H1 (cell line): Measurements from ENCODE around the gene RMDN3. TPM values are rescaled to one million over a fixed set of nuclear protein-coding genes. Genes with fewer than 3 reads are reported as not detected.

ENCODE experiments used
- CTCF ChIA-PET: fragments of 300-600 bp; sonication (Branson Sonifier 250); formaldehyde crosslinking; loops from one replicate; lab custom pipeline; 2021; ENCODE audit not compliant: partially characterized antibody; lab: Charles Lee
- POLR2A ChIA-PET: fragments of 300-600 bp; sonication (Branson Sonifier 250); formaldehyde crosslinking; loops from one replicate; lab custom pipeline; 2021; ENCODE audit warnings: inconsistent platforms; ENCODE audit not compliant: partially characterized antibody; lab: Charles Lee
- DNase-seq, 2 experiments: peaks; one replicate each; pipeline versions ENCODE4 v3.0.0 to v3.0.0-alpha.2; 2010 to 2022; ENCODE audit warnings: low spot score in 2 of 2, low read depth in 1 of 2, mixed read lengths in 1 of 2
- FAIRE-seq: peaks from 2 replicates; lab custom pipeline; 2011; peaks lifted over from hg19 to GRCh38; lab: Jason Lieb, UNC
- H2AFZ ChIP-seq: 2 replicates; pipeline ENCODE4 v1.8.1; 2012; ENCODE audit warnings: low read length, inconsistent platforms
- H2AK5ac ChIP-seq: 2 replicates; pipeline ENCODE4 v1.6.1; 2013; ENCODE audit warnings: low read depth, low read length
- H2BK120ac ChIP-seq: replicated peaks from 2 replicates; pipeline ENCODE3; 2013; ENCODE audit warnings: low read depth, low read length, inconsistent platforms
- H2BK12ac ChIP-seq: 2 replicates; pipeline ENCODE4 v1.6.1; 2013; ENCODE audit warnings: low read depth, low read length
- H2BK15ac ChIP-seq: 2 replicates; pipeline ENCODE4 v1.6.1; 2013; ENCODE audit warnings: low read length
- H2BK20ac ChIP-seq: 2 replicates; pipeline ENCODE4 v1.6.1; 2013; ENCODE audit warnings: low read length
- H2BK5ac ChIP-seq: 2 replicates; pipeline ENCODE4 v1.6.1; 2013; ENCODE audit warnings: low read depth, low read length
- H3K14ac ChIP-seq: 2 replicates; pipeline ENCODE4 v1.6.1; 2013; ENCODE audit warnings: inconsistent platforms; ENCODE audit not compliant: insufficient read length
- H3K18ac ChIP-seq: 2 replicates; pipeline ENCODE4 v1.6.1; 2013; ENCODE audit warnings: low read length; ENCODE audit errors: extremely low read depth
- H3K23ac ChIP-seq: 2 replicates; pipeline ENCODE4 v1.6.1; 2013; ENCODE audit warnings: inconsistent platforms; ENCODE audit not compliant: insufficient read length
- H3K23me2 ChIP-seq: 2 replicates; pipeline ENCODE4 v1.6.1; 2013; ENCODE audit warnings: low read depth, low read length
- H3K27ac ChIP-seq: 2 replicates; pipeline ENCODE4 v1.6.1; 2011; ENCODE audit warnings: low read depth, low read length, inconsistent platforms
- H3K27me3 ChIP-seq, 4 experiments: replicated peaks in 1 of 4; 1 replicate in 1 of 4; 2 replicates in 3 of 4; pipeline versions ENCODE4 v1.6.1 to v1.8.1; 2011 to 2013; ENCODE audit warnings: low read length in 3 of 4, mild to moderate bottlenecking in 3 of 4, inconsistent platforms in 2 of 4, mixed read lengths in 2 of 4, moderate library complexity in 1 of 4; ENCODE audit not compliant: control insufficient read depth in 3 of 4, insufficient read depth in 3 of 4; ENCODE audit errors: extremely low read depth in 1 of 4
- H3K36me3 ChIP-seq, 4 experiments: 2 replicates each; pipeline versions ENCODE4 v1.6.1 to v1.8.1; 2011 to 2013; ENCODE audit warnings: mild to moderate bottlenecking in 4 of 4, low read length in 3 of 4, moderate library complexity in 2 of 4, control low read depth in 1 of 4, inconsistent platforms in 1 of 4; ENCODE audit not compliant: insufficient read depth in 4 of 4, control insufficient read depth in 2 of 4
- H3K4ac ChIP-seq: replicated peaks from 2 replicates; pipeline ENCODE3; 2013; ENCODE audit warnings: low read length, low read depth, mixed read lengths, inconsistent platforms; ENCODE audit not compliant: insufficient read length
- H3K4me1 ChIP-seq, 4 experiments: replicated peaks in 1 of 4; 1 replicate in 1 of 4; 2 replicates in 3 of 4; pipeline versions ENCODE4 v1.6.1 to v1.8.1; 2011 to 2013; ENCODE audit warnings: low read length in 3 of 4, inconsistent platforms in 2 of 4, mixed read lengths in 1 of 4; ENCODE audit not compliant: insufficient read depth in 4 of 4, control insufficient read depth in 3 of 4
- H3K4me2 ChIP-seq, 2 experiments: 2 replicates each; pipeline versions ENCODE4 v1.6.1 to v1.8.1; 2011 to 2013; ENCODE audit warnings: low read depth in 2 of 2, low read length in 2 of 2, control low read depth in 1 of 2, inconsistent platforms in 1 of 2, mild to moderate bottlenecking in 1 of 2; ENCODE audit not compliant: insufficient read depth in 1 of 2
- H3K4me3 ChIP-seq, 4 experiments: fragments of 200-600, 300-600 bp in 1 of 4; sonication (generic), shearing (Covaris generic), sonication (Bioruptor Twin) in 1 of 4; 2 replicates each; pipeline versions ENCODE4 v1.5.1 to v1.8.1; 2011 to 2016; ENCODE audit warnings: low read length in 4 of 4, low read depth in 3 of 4, control low read depth in 2 of 4, inconsistent platforms in 2 of 4, mild to moderate bottlenecking in 2 of 4, mixed read lengths in 1 of 4, moderate library complexity in 1 of 4; ENCODE audit not compliant: insufficient read depth in 2 of 4; ENCODE audit errors: extremely low read depth in 1 of 4
- H3K56ac ChIP-seq: replicated peaks from 2 replicates; pipeline ENCODE3; 2013; ENCODE audit warnings: low read depth, mild to moderate bottlenecking, mixed read lengths, low read length, inconsistent platforms; ENCODE audit not compliant: insufficient read length
- H3K79me1 ChIP-seq: 2 replicates; pipeline ENCODE4 v1.6.1; 2013; ENCODE audit warnings: low read depth, low read length, control low read depth
- H3K79me2 ChIP-seq, 2 experiments: 2 replicates each; pipeline versions ENCODE4 v1.6.1 to v1.8.1; 2012 to 2013; ENCODE audit warnings: low read length in 2 of 2, mild to moderate bottlenecking in 2 of 2, inconsistent platforms in 1 of 2; ENCODE audit not compliant: insufficient read depth in 2 of 2, control insufficient read depth in 1 of 2
- H3K9ac ChIP-seq, 4 experiments: replicated peaks in 1 of 4; 1 replicate in 1 of 4; 2 replicates in 3 of 4; pipeline versions ENCODE4 v1.6.1 to v1.8.1; 2011 to 2013; ENCODE audit warnings: low read depth in 3 of 4, low read length in 3 of 4, control low read depth in 2 of 4, mild to moderate bottlenecking in 2 of 4, moderate library complexity in 2 of 4, inconsistent platforms in 1 of 4; ENCODE audit errors: extremely low read depth in 1 of 4
- H3K9me3 ChIP-seq, 2 experiments: 2 replicates each; pipeline versions ENCODE4 v1.6.1 to v1.8.1; 2012 to 2013; ENCODE audit warnings: mild to moderate bottlenecking in 2 of 2, moderate library complexity in 2 of 2, control low read depth in 1 of 2, inconsistent platforms in 1 of 2, low read depth in 1 of 2, low read length in 1 of 2, mixed read lengths in 1 of 2; ENCODE audit not compliant: insufficient read depth in 2 of 2
- H4K20me1 ChIP-seq, 2 experiments: replicated peaks in 1 of 2; 2 replicates each; pipeline versions ENCODE3 to v1.8.1; 2011 to 2013; ENCODE audit warnings: inconsistent platforms in 2 of 2, low read length in 2 of 2, mild to moderate bottlenecking in 1 of 2; ENCODE audit not compliant: insufficient read depth in 2 of 2, control insufficient read depth in 1 of 2
- H4K5ac ChIP-seq: 2 replicates; pipeline ENCODE4 v1.6.1; 2013; ENCODE audit warnings: low read length, low read depth, mixed read lengths, inconsistent platforms; ENCODE audit not compliant: insufficient read length
- H4K8ac ChIP-seq: 2 replicates; pipeline ENCODE4 v1.8.0; 2013; ENCODE audit warnings: mild to moderate bottlenecking, moderate library complexity, low read length, inconsistent platforms; ENCODE audit not compliant: insufficient read depth; ENCODE audit errors: extremely low read depth
- H4K91ac ChIP-seq: replicated peaks from 2 replicates; pipeline ENCODE3; 2013; ENCODE audit warnings: low read length, mixed read lengths, inconsistent platforms; ENCODE audit not compliant: insufficient read length
- RAD21 ChIP-seq, 2 experiments: IDR thresholded peaks in 1 of 2; conservative IDR thresholded peaks in 1 of 2; 2 replicates each; pipeline ENCODE4 v1.6.1; 2011; ENCODE audit warnings: low read depth in 2 of 2, low read length in 2 of 2, improper control_type of control experiment in 1 of 2, inconsistent platforms in 1 of 2, mild to moderate bottlenecking in 1 of 2, moderate library complexity in 1 of 2
- SIX5 ChIP-seq: IDR thresholded peaks from 2 replicates; pipeline ENCODE4 v1.6.1; 2011; ENCODE audit warnings: mild to moderate bottlenecking, low read depth, low read length
- WGBS, 2 experiments: shearing (Covaris generic) in 1 of 2; methylation state at CpG; one replicate each; pipeline versions ENCODE4 v1.1.6 to v1.1.7; 2013 to 2015; ENCODE audit warnings: low lambda C conversion rate in 2 of 2, mixed read lengths in 2 of 2, inconsistent platforms in 1 of 2, low coverage in 1 of 2, missing lambda C conversion rate in 1 of 2; ENCODE audit not compliant: insufficient replicate concordance in 2 of 2, insufficient coverage in 1 of 2, insufficient read length in 1 of 2; ENCODE audit errors: extremely low coverage in 1 of 2, missing lambda C conversion rate in 1 of 2; 5-methylcytosine and 5-hydroxymethylcytosine counted together
- polyA plus RNA-seq, 7 experiments: library from polyadenylated mRNA; depleted of rRNA in 3 of 7; stranded (reverse) in 5 of 7; unstranded in 2 of 7; fragments of >200 nt in 5 of 7; fragments of 200-250 nt in 2 of 7; gene quantifications; 1 replicate in 5 of 7; 2 replicates in 1 of 7; 4 replicates in 1 of 7; pipeline versions ENCODE4 v1.2.1 to v1.2.3, GENCODE V29; 2011 to 2013; ENCODE audit warnings: missing spikeins in 2 of 7, mixed read lengths in 2 of 7
- total RNA-seq: library from RNA; stranded (reverse); fragmentation: NEBNext Ultra II Directional; extraction: Animal tissue kit (Norgen Biotek cat#: 25700); gene quantifications from 2 replicates; pipeline ENCODE4 v1.2.1, GENCODE V29; 2021
- TF ChIP-seq, protein P1 (sequence below), 3 experiments: IDR thresholded peaks; 1 replicate in 2 of 3; 2 replicates in 1 of 3; pipeline versions ENCODE4 v1.5.1 to v1.6.1; 2011; ENCODE audit warnings: low read length in 3 of 3, mild to moderate bottlenecking in 3 of 3, inconsistent platforms in 2 of 3, low read depth in 1 of 3, moderate library complexity in 1 of 3; ENCODE audit not compliant: insufficient read depth in 1 of 3; ENCODE audit errors: control extremely low read depth in 1 of 3

The RMDN3 gene
- total and polyA plus RNA-seq, 2 of the 8 experiments (the other 6 are each of a cell fraction or from before 2014, with no cell fraction given), result 10.8 to 24.1 TPM

- ChIA-PET POLR2A (interaction anchor here (0.7 to 2.3 kb wide), 14 partner anchors 8 to 154 kb away, joined by 3 to 9 read pairs (median 4); partner anchors contain the start of genes GCHFR, RAD51 and VPS18), CTCF (interaction anchor here (0.6 to 4.2 kb wide), 27 partner anchors 9 to 504 kb away, joined by 3 to 22 read pairs (median 4); partner anchors contain the start of genes DLL4, RAD51 and VPS18)
- peaks cover 12 to 20% (median 17%) of the 10 kb centered on the region in 4 experiments for H3K4me1 ChIP-seq
- no peak overlapping the region for H3K18ac ChIP-seq
- H3K36me3 ChIP-seq, result peaks cover 3 to 27% (median 20%) of the 10 kb centered on the region in 4 experiments; a peak in 6 of 8 replicates
- peak overlapping the region; percentile 30 for H3K27ac ChIP-seq
- H2BK5ac ChIP-seq, result 0 out of 2 replicates have a peak overlapping the region, but pooled peaks have one; percentile 46
- H2BK15ac ChIP-seq, result no peak overlapping the region
- H2AFZ ChIP-seq, result no peak overlapping the region
- H2BK12ac ChIP-seq, result no peak overlapping the region
- H3K23me2 ChIP-seq, result no peaks in the 10 kb centered on the region
- DNase-seq, result no peak
- no peak overlapping the region for H3K4me3 ChIP-seq
- H4K20me1 ChIP-seq, result peaks cover 0 to 1% of the 10 kb centered on the region in 2 experiments
- H3K23ac ChIP-seq, result no peak overlapping the region
- H2AK5ac ChIP-seq, result no peak overlapping the region
- no peaks in the 10 kb centered on the region for H3K9me3 ChIP-seq
- no peak overlapping the region for H3K56ac ChIP-seq
- no peak for FAIRE-seq
- H2BK120ac ChIP-seq, result no peak overlapping the region
- WGBS, 2 experiments, result 85% methylated on average over 2 of the region's 2 CpGs; no CpG with 5 or more reads in 1 of the 2 experiments
- H4K5ac ChIP-seq, result no peak overlapping the region
- H3K14ac ChIP-seq, result no peak overlapping the region
- H3K4me2 ChIP-seq, result peak overlapping the region; percentile 23 to 31; a peak in 1 of 4 replicates
- no peak overlapping the region for H3K9ac ChIP-seq
- H2BK20ac ChIP-seq, result no peak overlapping the region
- H4K8ac ChIP-seq, result no peak overlapping the region
- no peak overlapping the region for H4K91ac ChIP-seq
- no peak overlapping the region for H3K4ac ChIP-seq
- no peaks in the 10 kb centered on the region for H3K79me2 ChIP-seq
- no peaks in the 10 kb centered on the region for H3K27me3 ChIP-seq
- no peak for TF ChIP-seq SIX5
- TF ChIP-seq, protein P1, sequence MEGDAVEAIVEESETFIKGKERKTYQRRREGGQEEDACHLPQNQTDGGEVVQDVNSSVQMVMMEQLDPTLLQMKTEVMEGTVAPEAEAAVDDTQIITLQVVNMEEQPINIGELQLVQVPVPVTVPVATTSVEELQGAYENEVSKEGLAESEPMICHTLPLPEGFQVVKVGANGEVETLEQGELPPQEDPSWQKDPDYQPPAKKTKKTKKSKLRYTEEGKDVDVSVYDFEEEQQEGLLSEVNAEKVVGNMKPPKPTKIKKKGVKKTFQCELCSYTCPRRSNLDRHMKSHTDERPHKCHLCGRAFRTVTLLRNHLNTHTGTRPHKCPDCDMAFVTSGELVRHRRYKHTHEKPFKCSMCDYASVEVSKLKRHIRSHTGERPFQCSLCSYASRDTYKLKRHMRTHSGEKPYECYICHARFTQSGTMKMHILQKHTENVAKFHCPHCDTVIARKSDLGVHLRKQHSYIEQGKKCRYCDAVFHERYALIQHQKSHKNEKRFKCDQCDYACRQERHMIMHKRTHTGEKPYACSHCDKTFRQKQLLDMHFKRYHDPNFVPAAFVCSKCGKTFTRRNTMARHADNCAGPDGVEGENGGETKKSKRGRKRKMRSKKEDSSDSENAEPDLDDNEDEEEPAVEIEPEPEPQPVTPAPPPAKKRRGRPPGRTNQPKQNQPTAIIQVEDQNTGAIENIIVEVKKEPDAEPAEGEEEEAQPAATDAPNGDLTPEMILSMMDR (IDR thresholded peaks at IDR 0.05; ENCODE audit: control extremely low read depth in 1 of 3, insufficient read depth in 1 of 3, low read depth in 1 of 3, low read length in 3 of 3), result peak; percentile 6 to 61 (median 37)
- TF ChIP-seq RAD21 (IDR thresholded peaks at IDR 0.05 in 1 of 2, conservative IDR thresholded peaks at IDR 0.05 in 1 of 2; ENCODE audit: low read depth in 2 of 2, low read length in 2 of 2), result peak; percentile 32 to 50; a peak in 3 of 4 replicates
- TF ChIP-seq, all 59 proteins: peak for 2
- no peaks in the 10 kb centered on the region for H3K79me1 ChIP-seq
Observed at GRCh38 chr15:40739854-40740253, 15.2 kb downstream of the RMDN3 start.
